Neural progenitor cell (in vitro differentiated cells): Measurements from ENCODE around the gene ITPK1.

Source experiments
- CTCF ChIP-seq: fragments of 200-600 bp; sonication (generic); IDR thresholded peaks from 2 replicates; pipeline ENCODE4 v1.5.1; 2017; ENCODE audit warnings: antibody characterized with exemption, mild to moderate bottlenecking
- EZH2 ChIP-seq: fragments of 200-600 bp; sonication (generic); IDR thresholded peaks from 2 replicates; pipeline ENCODE4 v1.6.1; 2017; ENCODE audit warnings: antibody characterized with exemption, mild to moderate bottlenecking, moderate library complexity

- no peak for TF ChIP-seq CTCF
- no peak for TF ChIP-seq EZH2
Observed at GRCh38 chr14:92941531-92941930, 174.2 kb downstream of the ITPK1 start.
